Right renal cortex interstitium (tissue), 3 donors: ENCODE data around the gene ITGA4. TPM values are rescaled to one million over a fixed set of nuclear protein-coding genes. Genes with fewer than 3 reads are reported as not detected.
A peak's percentile ranks its signal among the peaks of the same experiment; 100 is the strongest.
"Not testable (repeated sequence)": the region's sequence is repeated elsewhere in the genome, so short reads cannot be mapped to it uniquely, and the experiment has no call there.

ENCODE experiments used
- DNase-seq, 3 donors: peaks; one replicate each; pipeline ENCODE4 v3.0.0-alpha.2; 2013; ENCODE audit warnings: low read depth in 3 of 3, low spot score in 2 of 3
- polyA plus RNA-seq, 3 donors: library from polyadenylated mRNA; unstranded; fragments of 120-200 nt; gene quantifications; one replicate each; pipeline ENCODE4 v1.2.1, GENCODE V29; 2013; ENCODE audit not compliant: insufficient read length in 3 of 3

Gene ITGA4
- 10 to 100 TPM; 29.6 to 43.6 (median 34.2) TPM for polyA plus RNA-seq

GRCh38 chr2:181457121-181457740 is at the start of gene ITGA4:
Gene ITGA4, plus strand, starts transcription at chr2:181457386. Its CDS starts 269 bp downstream, at chr2:181457655.
- peak in 2 of 3 donors; percentile 52 to 56 for DNase-seq

GRCh38 chr2:181408861-181409260 is 48.3 kb upstream of the ITGA4 start:
- DNase-seq = no peak

- DNase-seq = no peak
Measured at GRCh38 chr2:181411105-181411849, 45.9 kb upstream of the ITGA4 start.

GRCh38 chr2:181419129-181419855 is 37.9 kb upstream of the ITGA4 start:
- no peak for DNase-seq

GRCh38 chr2:181420259-181421130 is 36.7 kb upstream of the ITGA4 start:
- DNase-seq = no peak

- no peak for DNase-seq
Measured at GRCh38 chr2:181421131-181421458, 36.1 kb upstream of the ITGA4 start.

- DNase-seq = no peak
Measured at GRCh38 chr2:181421464-181421863, 35.7 kb upstream of the ITGA4 start.

- no peak for DNase-seq
Measured at GRCh38 chr2:181426672-181427071, 30.5 kb upstream of the ITGA4 start.

- DNase-seq = no peak
Measured at GRCh38 chr2:181430406-181431118, 26.6 kb upstream of the ITGA4 start.

- DNase-seq = no peak
Measured at GRCh38 chr2:181431674-181432073, 25.5 kb upstream of the ITGA4 start.

- DNase-seq = no peak
Measured at GRCh38 chr2:181438261-181438660, 18.9 kb upstream of the ITGA4 start.

- no peak for DNase-seq
Measured at GRCh38 chr2:181440344-181440743, 16.8 kb upstream of the ITGA4 start.

GRCh38 chr2:181440919-181441318 is 16.3 kb upstream of the ITGA4 start:
- DNase-seq = no peak

GRCh38 chr2:181441670-181442069 is 15.5 kb upstream of the ITGA4 start:
- DNase-seq = no peak

- DNase-seq = no peak
Measured at GRCh38 chr2:181444654-181445053, 12.5 kb upstream of the ITGA4 start.

GRCh38 chr2:181446985-181447384 is 10.2 kb upstream of the ITGA4 start:
- DNase-seq = no peak

- not testable (repeated sequence) for DNase-seq
Measured at GRCh38 chr2:181449278-181449677, 7.9 kb upstream of the ITGA4 start.

- no peak for DNase-seq
Measured at GRCh38 chr2:181454686-181455450, 2.3 kb upstream of the ITGA4 start.

GRCh38 chr2:181456660-181457120 is 496 bp upstream of the ITGA4 start:
- DNase-seq = no peak
